GM10248 (cell line): ENCODE results near the gene CNKSR2.

Source experiments
- CTCF ChIA-PET: fragments of 300-600 bp; sonication (Branson Sonifier 250); formaldehyde crosslinking; extraction: SDS; loops from one replicate; lab custom pipeline; 2021; ENCODE audit warnings: antibody characterized with exemption; lab: Yijun Ruan, JAX
- POLR2A ChIA-PET: fragments of 350-650 bp; sonication (Branson Sonifier 250); formaldehyde crosslinking; extraction: SDS; loops from one replicate; lab custom pipeline; 2020; ENCODE audit warnings: antibody characterized with exemption; lab: Yijun Ruan, JAX
- DNase-seq: peaks from one replicate; pipeline ENCODE4 v3.0.0; 2012; ENCODE audit errors: extremely low spot score
- CTCF ChIP-seq: IDR thresholded peaks from 2 replicates; pipeline ENCODE4 v1.5.1; 2012; ENCODE audit warnings: mild to moderate bottlenecking, low read depth; ENCODE audit errors: extremely low read depth, missing control alignments, control extremely low read depth

Gene CNKSR2

GRCh38 chrX:21559417-21559816, 185.2 kb downstream of the CNKSR2 start:
- no peak for DNase-seq
- no peak for TF ChIP-seq CTCF
- POLR2A ChIA-PET, result no interaction called here
- CTCF ChIA-PET, result interaction anchor here (1.3 kb wide), 2 partner anchors 79 to 1032 kb away, joined by 3 read pairs; no protein-coding TSS in a partner anchor

GRCh38 chrX:21565025-21565424, 190.8 kb downstream of the CNKSR2 start:
- TF ChIP-seq CTCF, result no peak
- DNase-seq, result no peak
- ChIA-PET POLR2A (no interaction called here), CTCF (interaction anchor here (1.1 kb wide), 1 partner anchor 11 kb away, joined by 3 read pairs; no protein-coding TSS in a partner anchor)

GRCh38 chrX:21574793-21575192, 200.6 kb downstream of the CNKSR2 start:
- TF ChIP-seq CTCF, result no peak
- CTCF ChIA-PET, result no interaction called here
- DNase-seq, result no peak
- POLR2A ChIA-PET, result no interaction called here

DNA sequence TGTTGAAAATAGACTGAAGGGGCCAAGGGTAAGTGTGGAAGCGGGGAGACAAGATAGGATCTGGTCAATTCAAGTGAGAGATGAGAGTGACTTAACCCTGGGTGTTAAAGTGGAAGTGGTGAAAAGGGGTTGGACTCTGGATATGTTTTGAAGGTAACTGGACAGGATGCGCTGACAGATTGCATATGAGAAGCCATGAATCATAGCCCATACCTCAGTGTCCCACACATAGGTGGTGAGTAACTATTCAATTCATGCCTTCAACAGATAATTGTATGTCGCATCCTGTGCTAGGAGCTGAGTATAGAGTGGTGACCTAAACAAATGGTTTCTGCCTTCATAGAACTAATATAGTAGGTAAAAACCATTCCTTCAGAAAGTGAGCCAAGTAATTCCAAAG, 207.3 kb downstream of the CNKSR2 start:
- POLR2A ChIA-PET, result no interaction called here
- CTCF ChIA-PET, result no interaction called here
- DNase-seq, result no peak
- no peak for TF ChIP-seq CTCF

GRCh38 chrX:21586001-21586400, 211.8 kb downstream of the CNKSR2 start:
- no peak for TF ChIP-seq CTCF
- CTCF ChIA-PET, result interaction anchor here (2.0 kb wide), 1 partner anchor 10 kb away, joined by 5 read pairs; no protein-coding TSS in a partner anchor
- DNase-seq, result no peak
- POLR2A ChIA-PET, result no interaction called here

- DNase-seq, result no peak
- POLR2A ChIA-PET, result no interaction called here
- no peak for TF ChIP-seq CTCF
- CTCF ChIA-PET, result no interaction called here
Measured at GRCh38 chrX:21590012-21590776, 216.0 kb downstream of the CNKSR2 start.
